ENCODE measurements around the gene SCO1.

The SCO1 gene

DNA sequence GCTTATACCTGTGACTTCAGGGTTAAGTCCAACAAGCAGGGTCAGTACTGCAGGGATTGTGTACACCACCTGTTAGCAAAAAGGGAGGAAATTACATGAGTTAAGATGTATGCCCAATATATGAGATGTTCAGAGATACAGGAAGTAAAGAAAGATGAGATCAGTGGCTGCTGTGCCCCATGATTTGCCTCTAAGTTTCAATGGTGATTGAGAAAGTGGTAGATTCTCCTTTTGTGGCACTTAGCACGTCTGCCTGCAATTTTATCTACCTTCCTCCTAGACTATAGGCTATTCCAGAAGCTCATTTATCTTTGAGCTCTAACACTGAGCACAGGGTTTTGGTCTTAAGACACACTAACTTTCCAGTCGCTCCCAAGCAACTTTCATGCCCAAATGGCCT lies 28.9 kb upstream of the SCO1 start:
- H3K36me3 ChIP-seq (ENCODE audit: control insufficient read depth in 5 of 5, insufficient read depth in 5 of 5, low read length in 5 of 5) = peaks cover 25 to 50% (median 37%) of the 10 kb centered on the region in 5 donors

DNA sequence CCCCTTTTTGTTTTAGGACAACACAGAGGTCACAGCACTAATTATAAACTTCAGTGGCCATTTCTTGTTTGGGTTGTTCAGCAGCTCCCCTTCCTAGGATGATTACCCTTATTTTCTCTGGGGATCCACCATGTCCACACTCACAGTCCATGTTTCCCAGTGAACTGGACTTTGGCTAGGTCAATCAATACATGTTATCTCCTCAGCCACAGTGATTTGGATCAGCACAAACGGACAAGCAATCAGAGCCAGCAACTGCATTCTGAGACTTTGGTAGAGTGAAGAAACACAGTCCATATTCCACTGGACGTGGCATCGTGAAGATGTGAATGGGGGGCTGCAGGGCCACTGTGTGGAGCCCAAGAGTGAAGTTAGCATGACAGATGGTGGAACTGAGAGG lies 27.9 kb upstream of the SCO1 start:
- peaks cover 0 to 9% (median 8%) of the 10 kb centered on the region in 5 donors for H3K4me1 ChIP-seq (ENCODE audit: control insufficient read depth in 5 of 5, insufficient read depth in 5 of 5, low read length in 5 of 5)
- no peak overlapping the region for H3K27ac ChIP-seq (ENCODE audit: low read depth, low read length)
- H3K36me3 ChIP-seq (ENCODE audit: control insufficient read depth in 5 of 5, insufficient read depth in 5 of 5, low read length in 5 of 5) = peaks cover 25 to 55% (median 40%) of the 10 kb centered on the region in 5 donors
- H3K27me3 ChIP-seq (ENCODE audit: control insufficient read depth in 5 of 5, insufficient read depth in 4 of 5, low read length in 5 of 5) = no peaks in the 10 kb centered on the region
- no peak overlapping the region for H3K9ac ChIP-seq (ENCODE audit: low read length in 5 of 5)
- no peak overlapping the region for H3K4me3 ChIP-seq (ENCODE audit: low read depth in 1 of 5, low read length in 5 of 5)
- no peaks in the 10 kb centered on the region for H3K9me3 ChIP-seq (ENCODE audit: control insufficient read depth in 5 of 5, low read length in 5 of 5)

More for the DNA sequence above, 28.9 kb upstream of the SCO1 start:
- Histone ChIP-seq H3K9ac (ENCODE audit: low read length in 5 of 5) (no peak overlapping the region), H3K4me1 (ENCODE audit: control insufficient read depth in 5 of 5, insufficient read depth in 5 of 5, low read length in 5 of 5) (peaks cover 0 to 17% (median 9%) of the 10 kb centered on the region in 5 donors), H3K27me3 (ENCODE audit: control insufficient read depth in 5 of 5, insufficient read depth in 4 of 5, low read length in 5 of 5) (no peaks in the 10 kb centered on the region), H3K9me3 (ENCODE audit: control insufficient read depth in 5 of 5, low read length in 5 of 5) (no peaks in the 10 kb centered on the region), H3K4me3 (ENCODE audit: low read depth in 1 of 5, low read length in 5 of 5) (no peak overlapping the region), H3K27ac (ENCODE audit: low read depth, low read length) (no peak overlapping the region)

DNA sequence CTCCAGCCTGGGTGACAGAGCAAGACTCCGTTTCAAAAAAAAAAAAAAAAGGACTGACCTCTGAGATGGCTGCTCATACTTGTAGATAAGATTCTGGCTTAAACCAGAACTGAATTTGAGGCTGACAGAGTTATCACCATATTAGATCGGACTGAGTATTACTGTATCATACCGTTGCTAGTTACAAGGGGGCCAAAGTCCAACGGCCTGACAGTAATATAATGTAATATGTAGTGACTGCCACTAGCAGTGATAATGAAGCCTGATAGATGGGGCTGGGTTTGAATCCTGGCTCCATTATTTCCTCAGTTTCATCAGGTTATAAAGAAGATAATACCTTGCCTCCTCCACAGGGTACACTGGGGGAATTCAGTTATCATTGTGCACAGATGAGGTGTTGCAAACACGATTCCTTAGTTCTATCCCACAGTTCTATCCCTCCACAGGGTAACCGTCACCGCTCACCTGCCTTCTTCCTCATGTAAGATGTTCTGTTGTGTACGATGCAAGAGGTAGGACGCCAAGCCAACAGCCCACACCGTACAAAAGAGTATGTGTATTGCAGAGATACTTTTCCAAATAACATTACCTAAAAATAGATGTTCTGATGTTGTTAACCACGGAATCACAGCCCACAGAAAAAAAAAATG lies 27.3 kb upstream of the SCO1 start:
- no peak overlapping the region for H3K27ac ChIP-seq (ENCODE audit: low read depth, low read length)
- no peak overlapping the region for H3K4me3 ChIP-seq (ENCODE audit: low read depth in 1 of 5, low read length in 5 of 5)
- H3K9me3 ChIP-seq (ENCODE audit: control insufficient read depth in 5 of 5, low read length in 5 of 5) = no peaks in the 10 kb centered on the region
- H3K36me3 ChIP-seq (ENCODE audit: control insufficient read depth in 5 of 5, insufficient read depth in 5 of 5, low read length in 5 of 5) = peaks cover 25 to 55% (median 40%) of the 10 kb centered on the region in 5 donors
- no peak overlapping the region for H3K9ac ChIP-seq (ENCODE audit: low read length in 5 of 5)
- no peaks in the 10 kb centered on the region for H3K27me3 ChIP-seq (ENCODE audit: control insufficient read depth in 5 of 5, insufficient read depth in 4 of 5, low read length in 5 of 5)
- H3K4me1 ChIP-seq (ENCODE audit: control insufficient read depth in 5 of 5, insufficient read depth in 5 of 5, low read length in 5 of 5) = peaks cover 0 to 9% (median 8%) of the 10 kb centered on the region in 5 donors

- H3K27ac ChIP-seq (ENCODE audit: low read depth, low read length) = no peak overlapping the region
- no peak overlapping the region for H3K9ac ChIP-seq (ENCODE audit: low read length in 5 of 5)
- no peaks in the 10 kb centered on the region for H3K27me3 ChIP-seq (ENCODE audit: control insufficient read depth in 5 of 5, insufficient read depth in 4 of 5, low read length in 5 of 5)
- H3K9me3 ChIP-seq (ENCODE audit: control insufficient read depth in 5 of 5, low read length in 5 of 5) = no peaks in the 10 kb centered on the region
- H3K4me3 ChIP-seq (ENCODE audit: low read depth in 1 of 5, low read length in 5 of 5) = no peak overlapping the region
- peaks cover 3 to 22% (median 19%) of the 10 kb centered on the region in 5 donors for H3K36me3 ChIP-seq (ENCODE audit: control insufficient read depth in 5 of 5, insufficient read depth in 5 of 5, low read length in 5 of 5)
- no peaks in the 10 kb centered on the region for H3K4me1 ChIP-seq (ENCODE audit: control insufficient read depth in 5 of 5, insufficient read depth in 5 of 5, low read length in 5 of 5)
These were observed 21.2 kb upstream of the SCO1 start for GRCh38 chr17:10718547-10718946.

DNA sequence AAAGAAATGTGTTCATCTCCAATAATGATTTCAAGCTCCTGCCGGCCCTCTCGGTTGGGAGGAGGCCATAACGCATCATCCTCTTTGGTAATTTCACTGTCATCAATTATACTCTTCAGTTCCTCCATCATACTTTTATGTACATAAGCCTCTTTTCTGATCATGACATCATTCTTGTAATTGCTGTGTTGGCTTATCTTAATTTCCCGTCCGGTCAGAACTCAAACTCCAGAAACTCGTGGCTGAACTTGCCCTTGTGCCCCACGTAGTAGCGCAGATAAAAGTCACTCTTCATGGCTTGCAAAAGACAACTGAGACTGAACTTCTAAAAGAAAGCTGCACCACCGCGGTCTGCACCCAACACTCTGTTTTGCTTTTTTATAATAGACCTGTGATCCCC lies 18.9 kb upstream of the SCO1 start:
- Histone ChIP-seq H3K9ac (ENCODE audit: low read length in 5 of 5) (no peak overlapping the region), H3K4me1 (ENCODE audit: control insufficient read depth in 5 of 5, insufficient read depth in 5 of 5, low read length in 5 of 5) (peaks cover 0 to 2% (median 0%) of the 10 kb centered on the region in 5 donors), H3K4me3 (ENCODE audit: low read depth in 1 of 5, low read length in 5 of 5) (no peak overlapping the region), H3K27ac (ENCODE audit: low read depth, low read length) (no peak overlapping the region), H3K27me3 (ENCODE audit: control insufficient read depth in 5 of 5, insufficient read depth in 4 of 5, low read length in 5 of 5) (no peaks in the 10 kb centered on the region), H3K9me3 (ENCODE audit: control insufficient read depth in 5 of 5, low read length in 5 of 5) (no peaks in the 10 kb centered on the region), H3K36me3 (ENCODE audit: control insufficient read depth in 5 of 5, insufficient read depth in 5 of 5, low read length in 5 of 5) (peaks cover 15 to 34% (median 22%) of the 10 kb centered on the region in 5 donors)

- Histone ChIP-seq H3K9me3 (ENCODE audit: control insufficient read depth in 5 of 5, low read length in 5 of 5) (no peaks in the 10 kb centered on the region), H3K4me1 (ENCODE audit: control insufficient read depth in 5 of 5, insufficient read depth in 5 of 5, low read length in 5 of 5) (peaks cover 0 to 6% (median 0%) of the 10 kb centered on the region in 5 donors), H3K4me3 (ENCODE audit: low read depth in 1 of 5, low read length in 5 of 5) (no peak overlapping the region), H3K27me3 (ENCODE audit: control insufficient read depth in 5 of 5, insufficient read depth in 4 of 5, low read length in 5 of 5) (no peaks in the 10 kb centered on the region), H3K36me3 (ENCODE audit: control insufficient read depth in 5 of 5, insufficient read depth in 5 of 5, low read length in 5 of 5) (peaks cover 23 to 53% (median 40%) of the 10 kb centered on the region in 5 donors), H3K27ac (ENCODE audit: low read depth, low read length) (no peak overlapping the region), H3K9ac (ENCODE audit: low read length in 5 of 5) (no peak overlapping the region)
These were observed 16.0 kb upstream of the SCO1 start for GRCh38 chr17:10713318-10713717.

DNA sequence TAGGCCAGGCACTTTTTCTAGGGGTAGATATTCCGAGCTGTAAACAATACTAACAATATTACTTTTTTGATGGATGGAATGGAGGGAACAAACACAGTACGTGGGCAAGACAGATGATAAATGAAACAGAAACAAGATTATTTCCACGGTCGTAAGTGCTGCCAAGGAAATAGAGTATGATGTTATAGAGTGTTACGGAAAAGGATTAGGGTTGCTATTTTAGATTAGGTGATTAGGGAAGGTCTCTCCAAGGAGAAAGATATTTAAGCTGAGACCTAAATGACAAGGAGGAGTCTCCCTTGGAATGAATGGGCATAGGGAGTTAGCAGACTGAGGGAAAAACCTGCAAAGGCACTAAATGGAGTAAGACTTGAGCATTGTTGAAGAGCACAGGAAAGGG lies 8.4 kb upstream of the SCO1 start:
- Histone ChIP-seq H3K4me3 (ENCODE audit: low read depth in 1 of 5, low read length in 5 of 5) (no peak overlapping the region), H3K27ac (ENCODE audit: low read depth, low read length) (no peak overlapping the region), H3K36me3 (ENCODE audit: control insufficient read depth in 5 of 5, insufficient read depth in 5 of 5, low read length in 5 of 5) (peaks cover 31 to 56% (median 45%) of the 10 kb centered on the region in 5 donors), H3K4me1 (ENCODE audit: control insufficient read depth in 5 of 5, insufficient read depth in 5 of 5, low read length in 5 of 5) (peaks cover 2 to 13% (median 9%) of the 10 kb centered on the region in 5 donors), H3K9ac (ENCODE audit: low read length in 5 of 5) (no peak overlapping the region), H3K9me3 (ENCODE audit: control insufficient read depth in 5 of 5, low read length in 5 of 5) (no peaks in the 10 kb centered on the region), H3K27me3 (ENCODE audit: control insufficient read depth in 5 of 5, insufficient read depth in 4 of 5, low read length in 5 of 5) (no peaks in the 10 kb centered on the region)

- H3K36me3 ChIP-seq (ENCODE audit: control insufficient read depth in 5 of 5, insufficient read depth in 5 of 5, low read length in 5 of 5) = peaks cover 20 to 28% (median 22%) of the 10 kb centered on the region in 5 donors
- peaks cover 2 to 19% (median 17%) of the 10 kb centered on the region in 5 donors for H3K4me1 ChIP-seq (ENCODE audit: control insufficient read depth in 5 of 5, insufficient read depth in 5 of 5, low read length in 5 of 5)
- H3K27ac ChIP-seq (ENCODE audit: low read depth, low read length) = no peak overlapping the region
- peak overlapping the region in 3 of 5 donors; percentile 13 to 26 (median 19) for H3K9ac ChIP-seq (ENCODE audit: low read length in 5 of 5)
- H3K9me3 ChIP-seq (ENCODE audit: control insufficient read depth in 5 of 5, low read length in 5 of 5) = no peaks in the 10 kb centered on the region
- no peaks in the 10 kb centered on the region for H3K27me3 ChIP-seq (ENCODE audit: control insufficient read depth in 5 of 5, insufficient read depth in 4 of 5, low read length in 5 of 5)
- H3K4me3 ChIP-seq (ENCODE audit: low read depth in 1 of 5, low read length in 5 of 5) = no peak overlapping the region
These were observed 5.2 kb upstream of the SCO1 start for GRCh38 chr17:10702574-10702973.

GRCh38 chr17:10699856-10700255 lies 2.5 kb upstream of the SCO1 start:
- H3K4me3 ChIP-seq (ENCODE audit: low read depth in 1 of 5, low read length in 5 of 5) = no peak overlapping the region
- no peaks in the 10 kb centered on the region for H3K27me3 ChIP-seq (ENCODE audit: control insufficient read depth in 5 of 5, insufficient read depth in 4 of 5, low read length in 5 of 5)
- H3K9me3 ChIP-seq (ENCODE audit: control insufficient read depth in 5 of 5, low read length in 5 of 5) = no peaks in the 10 kb centered on the region
- peaks cover 2 to 41% (median 35%) of the 10 kb centered on the region in 5 donors for H3K4me1 ChIP-seq (ENCODE audit: control insufficient read depth in 5 of 5, insufficient read depth in 5 of 5, low read length in 5 of 5)
- H3K36me3 ChIP-seq (ENCODE audit: control insufficient read depth in 5 of 5, insufficient read depth in 5 of 5, low read length in 5 of 5) = peaks cover 2 to 7% (median 5%) of the 10 kb centered on the region in 5 donors
- H3K27ac ChIP-seq (ENCODE audit: low read depth, low read length) = no peak overlapping the region
- H3K9ac ChIP-seq (ENCODE audit: low read length in 5 of 5) = no peak overlapping the region

DNA sequence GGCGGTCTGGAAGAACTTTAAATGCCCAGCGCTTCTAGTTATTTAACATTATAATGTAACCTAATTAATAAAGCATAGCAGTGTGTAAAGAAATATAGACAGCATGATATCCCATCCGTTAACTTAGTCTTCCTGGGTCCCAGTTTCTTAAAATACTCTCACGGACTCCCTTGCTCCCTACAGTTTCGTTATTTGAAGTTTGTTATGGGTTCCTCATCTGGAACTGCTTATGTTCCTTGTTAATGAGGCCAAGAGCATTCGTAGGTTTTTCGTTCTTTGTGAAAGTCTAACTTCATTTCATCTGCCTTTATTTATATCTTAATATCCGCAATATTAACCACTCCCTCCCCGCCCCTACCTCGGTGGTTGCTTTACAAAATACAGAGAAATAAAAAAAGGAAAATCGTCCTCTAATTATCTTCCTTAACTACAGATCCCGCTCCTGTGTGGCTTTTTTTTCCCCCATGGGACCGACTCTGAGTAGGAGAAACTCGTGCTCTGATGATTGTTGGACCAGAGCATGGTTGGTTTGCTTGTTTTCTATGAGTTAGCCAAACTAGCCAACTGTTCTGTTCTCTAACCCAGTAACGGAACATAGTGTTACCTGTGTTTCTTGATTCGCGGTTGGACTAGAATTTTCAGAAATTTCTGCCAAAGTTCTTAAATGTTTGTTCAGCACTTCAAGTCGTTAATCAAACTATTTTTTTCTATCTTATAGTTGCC lies 924 bp upstream of the SCO1 start:
- Histone ChIP-seq H3K27me3 (ENCODE audit: control insufficient read depth in 5 of 5, insufficient read depth in 4 of 5, low read length in 5 of 5) (no peaks in the 10 kb centered on the region), H3K9me3 (ENCODE audit: control insufficient read depth in 5 of 5, low read length in 5 of 5) (no peaks in the 10 kb centered on the region), H3K4me1 (ENCODE audit: control insufficient read depth in 5 of 5, insufficient read depth in 5 of 5, low read length in 5 of 5) (peaks cover 2 to 41% (median 35%) of the 10 kb centered on the region in 5 donors), H3K9ac (ENCODE audit: low read length in 5 of 5) (peak overlapping the region; percentile 73 to 99 (median 96)), H3K36me3 (ENCODE audit: control insufficient read depth in 5 of 5, insufficient read depth in 5 of 5, low read length in 5 of 5) (peaks cover 11 to 22% (median 12%) of the 10 kb centered on the region in 5 donors), H3K4me3 (ENCODE audit: low read depth in 1 of 5, low read length in 5 of 5) (peak overlapping the region; percentile 71 to 98 (median 92)), H3K27ac (ENCODE audit: low read depth, low read length) (peak overlapping the region; percentile 93)
